Tongue (tissue), 2 donors: ENCODE results near the gene XYLT2. TPM values are rescaled to one million over a fixed set of nuclear protein-coding genes. Genes with fewer than 3 reads are reported as not detected.
A peak's percentile ranks its signal among the peaks of the same experiment; 100 is the strongest.
"Not testable (repeated sequence)": the region's sequence is repeated elsewhere in the genome, so short reads cannot be mapped to it uniquely, and the experiment has no call there.

ENCODE experiments used
- DNase-seq: peaks from one replicate; pipeline ENCODE4 v3.0.0-alpha.2; 2015
- total RNA-seq: library from RNA; depleted of rRNA; stranded (reverse); fragments of >200 nt; gene quantifications from one replicate; pipeline ENCODE4 v1.2.3, GENCODE V29; 2014

XYLT2 gene
- total RNA-seq, 1 donor from 2014 or later, result 29.0 TPM

DNA sequence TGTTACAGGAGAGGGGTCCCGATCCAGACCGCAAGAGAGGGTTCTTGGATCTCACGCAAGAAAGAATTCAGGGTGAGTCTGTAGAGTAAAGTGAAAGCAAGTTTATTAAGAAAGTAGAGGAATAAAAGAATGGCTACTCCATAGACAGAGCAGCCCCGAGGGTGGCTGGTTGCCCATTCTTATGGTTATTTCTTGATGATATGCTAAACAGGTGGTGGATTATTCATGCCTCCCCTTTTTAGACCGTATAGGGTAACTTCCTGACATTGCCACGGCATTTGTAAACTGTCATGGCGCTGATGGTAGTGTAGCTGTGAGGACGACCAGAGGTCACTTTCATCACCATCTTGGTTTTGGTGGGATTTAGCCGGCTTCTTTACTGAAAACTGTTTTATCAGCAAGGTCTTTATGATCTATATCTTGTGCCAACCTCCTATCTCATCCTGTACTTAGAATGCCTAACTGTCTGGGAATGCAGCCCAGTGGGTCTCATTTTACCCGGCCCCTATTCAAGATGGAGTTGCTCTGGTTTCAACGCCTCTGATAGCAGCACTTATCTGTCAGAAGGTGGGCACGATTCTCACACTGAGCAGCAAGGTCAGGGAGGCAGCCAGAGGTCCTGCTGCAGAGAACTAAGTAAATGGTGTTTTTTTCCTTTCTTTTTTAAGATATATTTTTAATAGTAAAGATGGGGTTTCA is 26.5 kb upstream of the XYLT2 start:
- DNase-seq, result peak; percentile 81

GRCh38 chr17:50322271-50322670 is 23.7 kb upstream of the XYLT2 start:
- peak; percentile 50 for DNase-seq

DNA sequence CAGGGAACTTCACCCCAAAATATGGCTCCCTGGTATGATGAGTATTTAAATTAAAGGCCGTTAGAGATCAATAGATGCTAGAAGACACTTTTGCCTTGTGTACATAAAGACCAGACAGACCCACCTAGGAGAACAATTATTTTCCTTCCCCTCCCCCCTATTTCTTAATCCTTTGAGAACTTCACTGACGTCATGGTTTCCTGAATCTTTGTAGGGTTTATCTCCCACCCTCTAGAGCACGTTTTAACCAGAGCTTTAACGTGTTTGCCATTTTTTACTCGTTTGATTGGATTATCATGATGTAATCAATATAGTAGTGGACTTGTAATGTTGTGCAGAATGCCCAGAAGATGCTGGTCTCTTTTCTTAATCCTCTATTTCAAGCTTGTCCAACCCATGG is 22.9 kb upstream of the XYLT2 start:
- no peak for DNase-seq

DNA sequence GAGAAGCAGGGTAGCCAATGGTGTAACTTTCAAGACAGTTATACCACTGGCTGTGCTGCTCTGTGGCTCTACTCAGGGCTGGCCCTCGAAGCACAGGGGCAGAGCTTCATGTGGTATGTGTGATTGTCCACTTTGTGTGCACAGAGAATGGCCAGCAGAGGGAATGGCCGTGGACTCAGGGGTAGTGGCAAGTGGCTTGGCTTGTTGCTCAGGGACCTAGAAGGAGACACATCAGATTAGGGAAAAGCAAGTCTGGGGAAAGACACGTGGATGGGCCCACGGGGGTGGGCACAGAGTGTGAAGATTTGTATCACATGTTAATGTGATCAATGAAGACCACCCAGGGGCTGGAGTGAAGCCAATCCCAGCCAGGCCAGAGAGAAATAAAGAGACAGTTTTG is 20.0 kb upstream of the XYLT2 start:
- DNase-seq, result peak; percentile 44

DNA sequence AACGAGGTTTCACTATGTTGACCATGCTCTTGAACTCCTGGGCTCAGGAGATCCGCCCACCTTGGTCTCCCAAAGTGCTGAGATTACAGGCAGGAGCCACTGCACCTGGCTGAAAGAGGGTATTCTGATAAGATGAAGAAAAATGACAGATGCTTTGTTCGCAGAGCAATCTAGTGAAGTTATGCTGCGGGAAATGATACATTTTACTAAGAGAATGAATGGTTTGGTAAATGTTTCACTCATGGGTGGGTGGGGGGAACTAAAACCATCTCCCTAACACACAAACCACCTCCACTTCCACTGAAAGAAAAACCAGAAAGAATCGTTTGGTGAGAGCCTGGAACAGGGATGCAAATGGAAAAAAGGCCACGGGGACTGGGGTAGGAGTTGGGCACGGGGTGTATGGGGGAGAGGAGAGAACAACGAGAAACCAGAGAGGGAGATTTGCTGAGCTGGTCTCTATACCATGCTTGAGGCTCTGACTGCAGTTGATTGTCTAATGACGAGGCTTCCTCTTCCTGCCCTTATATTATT is 19.0 kb upstream of the XYLT2 start:
- DNase-seq, result no peak

DNA sequence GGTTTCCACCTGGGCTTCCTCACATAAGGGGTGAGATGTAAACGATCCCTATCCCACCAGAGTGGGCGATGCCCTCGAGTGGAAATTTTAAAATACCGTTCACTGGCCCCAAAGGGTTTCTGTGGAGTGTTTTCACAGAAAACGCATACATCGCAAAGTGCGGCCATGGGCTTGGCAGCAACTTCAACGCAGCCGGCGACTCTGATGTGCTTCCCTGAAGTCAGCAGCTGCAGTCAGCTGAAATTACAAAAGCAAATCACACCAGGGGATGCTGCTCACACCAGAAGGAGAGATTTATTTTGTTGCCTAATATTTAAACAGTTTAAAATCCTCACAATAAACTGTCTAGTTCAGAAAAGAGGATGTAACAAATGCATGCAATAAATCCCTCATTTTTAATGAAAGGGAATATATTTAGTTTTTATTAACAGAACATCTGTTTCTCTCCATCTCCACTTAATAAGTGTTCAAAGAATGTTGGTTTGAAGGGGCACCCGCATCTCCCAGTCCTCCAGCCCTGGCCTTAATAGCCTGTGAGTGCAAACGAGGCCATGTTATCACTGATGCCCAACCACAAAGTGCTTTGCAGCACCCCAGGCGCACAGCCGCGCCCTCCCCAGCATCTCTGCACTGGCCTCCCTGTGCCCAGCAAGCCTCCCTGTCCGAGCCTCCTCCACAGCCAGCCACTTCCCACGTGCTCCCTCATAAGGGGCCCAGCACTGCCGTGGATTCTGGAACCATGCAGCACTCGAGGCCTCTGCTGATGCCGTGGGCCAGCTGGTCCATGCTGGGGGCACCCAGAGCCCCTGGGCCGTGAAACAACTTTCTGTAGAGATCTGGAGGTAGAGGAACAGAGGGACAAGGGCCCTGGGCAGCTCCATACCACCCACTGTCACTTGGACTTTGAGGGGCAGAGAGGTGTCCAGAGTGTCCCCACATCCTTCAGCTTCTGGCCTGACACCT is 17.3 kb upstream of the XYLT2 start:
- DNase-seq, result peak; percentile 85

- no peak for DNase-seq
Measured at GRCh38 chr17:50329716-50330115, 16.2 kb upstream of the XYLT2 start.

DNA sequence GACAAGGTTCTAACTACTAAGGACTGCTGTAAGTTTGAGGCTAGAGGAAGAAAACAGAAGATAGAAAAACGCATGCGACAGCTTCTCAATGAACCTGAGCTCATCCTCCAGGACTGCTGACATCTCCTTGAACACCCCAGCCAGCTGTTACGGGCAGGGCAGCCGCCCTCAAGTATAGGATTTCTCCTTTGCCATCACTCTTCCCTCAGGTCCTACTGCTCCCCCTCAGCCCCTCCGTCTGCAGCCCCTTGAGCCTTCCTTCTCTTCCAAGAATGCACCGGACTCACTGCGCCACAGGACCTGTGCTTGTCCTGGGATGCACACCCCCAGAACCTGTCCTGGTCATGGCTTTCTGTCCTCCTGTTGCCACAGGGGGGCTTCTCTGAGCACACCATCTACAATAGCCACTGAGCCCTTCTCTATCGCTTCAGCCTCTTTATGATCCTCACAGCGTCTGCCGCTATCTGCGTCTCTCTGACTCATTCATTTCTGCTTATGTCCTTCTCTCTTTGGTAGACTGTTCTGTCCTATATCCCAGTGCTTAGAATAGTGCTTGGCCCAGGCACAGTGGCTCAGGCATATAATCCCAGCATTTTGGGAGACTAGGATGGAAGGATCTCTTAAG is 15.7 kb upstream of the XYLT2 start:
- DNase-seq, result peak; percentile 68

- DNase-seq, result no peak
Measured at GRCh38 chr17:50331085-50331791, 14.7 kb upstream of the XYLT2 start.

GRCh38 chr17:50332196-50332595 is 13.7 kb upstream of the XYLT2 start:
- DNase-seq, result no peak

- not testable (repeated sequence) for DNase-seq
Measured at GRCh38 chr17:50333291-50334057, 12.5 kb upstream of the XYLT2 start.

DNA sequence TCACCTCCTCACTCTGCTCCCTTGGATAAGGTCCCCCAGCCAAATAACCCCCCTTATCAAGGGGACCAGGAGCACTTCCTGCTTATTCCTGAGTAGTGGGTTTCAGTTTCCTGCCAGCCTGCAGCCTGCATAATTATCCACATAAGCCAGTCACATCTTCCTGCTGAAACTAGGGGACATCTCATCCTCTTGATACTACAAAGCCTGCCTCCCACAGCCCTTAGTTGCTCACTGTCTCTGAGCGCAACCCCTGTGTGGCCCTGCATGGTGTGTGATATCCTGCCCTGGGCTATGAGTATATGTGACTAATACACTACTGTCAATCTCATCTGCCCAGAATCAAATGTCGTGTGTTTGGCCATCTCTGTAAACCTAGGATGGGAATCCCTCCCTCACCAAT is 8.0 kb upstream of the XYLT2 start:
- no peak for DNase-seq

DNA sequence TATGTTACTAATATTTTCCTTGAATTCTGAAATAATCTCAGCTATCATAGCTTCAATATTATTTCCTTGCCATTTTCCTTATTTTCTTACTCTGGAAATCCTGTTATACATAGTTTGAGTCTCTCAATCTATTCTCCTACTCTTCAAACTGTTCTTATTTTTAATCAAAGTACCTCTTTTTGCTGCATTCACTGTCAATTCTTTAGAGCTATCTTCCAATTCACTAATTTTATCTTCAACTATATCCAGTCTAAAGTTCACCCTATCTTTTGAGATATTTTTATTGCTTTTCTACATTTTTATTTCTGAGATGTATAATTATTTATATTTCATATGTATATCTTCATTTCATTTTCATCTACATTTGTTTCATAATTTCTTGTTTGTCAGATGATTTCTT is 7.3 kb upstream of the XYLT2 start:
- no peak for DNase-seq

DNA sequence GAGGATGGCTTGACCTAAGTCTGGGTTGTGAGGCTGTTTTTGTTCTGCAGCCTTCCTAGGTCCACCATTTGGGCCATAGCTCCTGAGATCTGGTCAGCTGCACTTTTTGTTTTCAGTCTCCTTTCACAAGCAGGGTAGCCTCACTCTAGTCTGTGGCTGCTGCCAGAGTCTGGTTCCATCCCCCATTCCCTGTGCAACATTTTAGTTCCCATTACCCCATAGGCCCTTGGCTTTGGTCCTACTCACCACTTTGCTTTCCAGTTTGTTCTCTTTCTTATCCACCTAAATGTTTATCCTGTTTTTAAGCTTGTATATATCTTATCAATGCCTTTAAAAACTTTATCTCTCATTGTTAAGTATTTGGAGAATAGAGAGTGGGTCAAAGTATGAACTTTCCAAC is 6.5 kb upstream of the XYLT2 start:
- no peak for DNase-seq

- DNase-seq, result peak; percentile 14
Measured at GRCh38 chr17:50344731-50345365, 1.1 kb upstream of the XYLT2 start.

DNA sequence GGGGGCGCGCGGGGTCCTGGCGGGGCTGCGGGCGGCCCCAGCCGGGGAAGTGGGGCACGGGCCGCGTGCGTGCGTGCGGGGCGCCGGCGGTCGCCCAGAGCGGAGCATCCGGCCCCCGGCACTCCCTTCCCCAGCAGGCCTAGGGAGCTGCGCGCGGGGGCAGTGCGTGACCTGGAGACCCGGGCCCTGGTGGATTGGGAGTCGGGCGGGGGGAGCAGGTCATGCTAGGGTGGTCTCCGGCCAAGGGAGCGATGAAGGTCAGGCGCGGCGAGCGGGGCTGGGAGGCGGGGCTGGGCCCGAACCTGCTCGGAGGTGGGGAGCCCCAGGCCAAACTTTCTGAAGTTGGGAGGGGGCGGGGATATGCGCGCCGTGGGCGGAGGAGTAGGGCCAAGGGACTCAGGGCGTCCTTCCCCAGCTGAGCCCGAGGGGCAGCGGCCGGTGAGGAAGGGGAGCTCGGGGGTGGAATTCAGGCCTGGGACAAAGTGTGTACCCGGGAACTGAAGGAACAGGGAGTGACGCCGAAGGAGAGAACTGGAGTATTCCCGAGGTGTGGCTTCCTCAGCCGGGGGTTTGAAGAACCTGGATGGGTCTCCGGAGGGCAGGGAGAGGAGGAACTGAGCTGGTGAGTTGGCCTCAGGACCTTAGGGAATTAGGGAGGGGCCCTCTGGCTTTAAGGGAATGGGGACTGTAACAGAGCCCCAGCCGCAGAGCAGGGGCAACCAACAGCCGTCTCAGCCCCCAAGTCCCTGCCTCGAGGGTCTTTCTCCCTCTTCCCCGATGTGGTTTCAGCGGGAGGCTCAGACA is 589 bp downstream of the XYLT2 start:
- peak; percentile 49 for DNase-seq

DNA sequence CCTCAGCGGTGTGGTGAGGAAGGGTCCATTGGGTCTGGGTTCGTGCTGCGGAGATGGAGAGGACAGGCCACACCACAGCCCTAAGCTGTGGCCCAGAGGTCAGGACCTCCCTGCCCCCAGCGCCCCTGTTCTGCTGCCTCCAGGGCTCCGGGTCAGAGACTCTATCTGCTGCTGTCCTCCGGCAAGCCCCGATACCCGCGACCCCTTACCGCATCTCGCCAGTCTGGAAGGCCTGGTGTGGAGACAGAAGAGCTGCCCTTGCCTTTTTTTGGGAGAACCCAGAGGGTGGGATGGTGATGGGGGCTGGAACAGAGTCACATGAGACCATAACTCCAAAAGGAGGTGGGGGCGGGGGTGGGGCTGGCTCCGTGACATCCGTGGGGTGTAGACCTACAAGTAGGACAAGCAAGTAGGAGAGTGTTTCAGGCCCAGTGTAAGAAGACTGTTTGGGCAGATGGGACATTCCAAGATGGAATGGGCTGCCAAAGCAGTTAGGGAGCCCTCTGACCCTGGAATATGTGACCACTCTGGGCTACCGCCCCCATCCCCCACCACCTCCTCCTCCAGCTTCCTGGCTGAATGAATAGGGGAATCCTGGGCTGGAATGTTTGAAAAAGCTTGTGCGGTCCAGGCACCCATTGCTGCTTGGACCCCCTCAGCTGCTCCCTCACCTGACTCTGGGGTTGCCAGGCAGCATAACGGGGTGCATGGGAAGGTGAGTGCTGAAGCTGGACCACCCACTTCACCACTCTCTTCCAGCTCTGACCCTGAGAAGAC is 1.4 kb downstream of the XYLT2 start:
- DNase-seq, result no peak

- no peak for DNase-seq
Measured at GRCh38 chr17:50347894-50348291, 2.0 kb downstream of the XYLT2 start.
